Tibial artery (tissue), 4 donors: ENCODE results near the gene PPP4R4.

ENCODE experiments used
- DNase-seq, 2 donors: peaks; one replicate each; pipeline ENCODE4 v3.0.0-alpha.2; 2019
- H3K27ac ChIP-seq, 2 donors: fragments of 200-600 bp; sonication (generic) in 1 of 2; 1 replicate in 1 of 2; 2 replicates in 1 of 2; pipeline ENCODE4 v1.5.1; 2018 to 2019; ENCODE audit warnings: mild to moderate bottlenecking in 1 of 2
- H3K27me3 ChIP-seq, 2 donors: fragments of 200-600 bp; sonication (generic) in 1 of 2; one replicate each; pipeline versions ENCODE4 v1.5.1 to v1.6.0; 2016 to 2019
- H3K36me3 ChIP-seq, 3 donors: fragments of 200-600 bp; sonication (generic) in 2 of 3; one replicate each; pipeline ENCODE4 v1.5.1; 2016 to 2019; ENCODE audit warnings: mild to moderate bottlenecking in 2 of 3
- H3K4me1 ChIP-seq, 4 donors: fragments of 200-600 bp; sonication (generic) in 2 of 4; 1 replicate in 3 of 4; 2 replicates in 1 of 4; pipeline ENCODE4 v1.5.1; 2016 to 2019
- H3K4me3 ChIP-seq, 2 donors: fragments of 200-600 bp; sonication (generic) in 1 of 2; 1 replicate in 1 of 2; 2 replicates in 1 of 2; pipeline ENCODE4 v1.5.1; 2018 to 2019; ENCODE audit warnings: mild to moderate bottlenecking in 2 of 2
- H3K9me3 ChIP-seq, 3 donors: fragments of 200-600 bp; sonication (generic) in 1 of 3; one replicate each; pipeline ENCODE4 v1.5.1; 2016 to 2019
- intact Hi-C: fragments of 100-400 bp; cut with DNase I; formaldehyde crosslinking; loops from one replicate; pipeline ENCODE4 v1.15.0; 2023; ENCODE audit warnings: low total_unique reads
- TF ChIP-seq, protein P1 (sequence below), 2 experiments: fragments of 200-600 bp in 1 of 2; fragments of 450-650 bp in 1 of 2; IDR thresholded peaks; one replicate each; pipeline ENCODE4 v1.5.1; 2017 to 2019; ENCODE audit warnings: antibody characterized with exemption in 2 of 2, mild to moderate bottlenecking in 1 of 2, moderate library complexity in 1 of 2

PPP4R4 gene

DNA sequence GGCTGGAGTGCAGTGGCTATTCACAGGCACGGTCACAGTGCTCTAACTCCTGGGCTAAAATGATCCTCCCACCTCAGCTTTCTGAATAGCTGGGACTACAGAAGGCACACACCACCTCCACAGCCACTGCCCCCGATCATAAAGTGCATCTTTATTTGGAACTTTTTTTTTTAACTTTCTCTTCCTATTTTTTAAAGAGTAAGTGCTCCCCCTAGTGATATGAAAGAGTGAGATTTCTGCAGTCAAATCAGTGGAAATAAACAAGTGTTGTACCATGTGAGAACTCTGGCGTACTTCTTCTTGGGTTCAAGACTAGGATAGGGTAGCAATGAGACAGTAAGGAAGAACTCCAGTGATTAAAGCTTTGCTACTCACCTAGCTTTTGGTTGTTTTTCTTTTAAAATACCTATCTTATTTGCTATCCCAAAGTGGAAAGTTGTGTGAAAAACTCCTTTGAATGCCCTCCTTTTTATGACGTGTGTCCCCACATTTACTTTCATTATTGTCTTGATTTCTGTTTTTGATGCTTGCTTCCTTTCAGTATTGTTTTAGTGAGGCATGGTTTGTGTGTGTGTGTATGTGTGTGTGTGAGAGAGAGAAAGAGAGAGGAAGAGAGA, 6.6 kb downstream of the PPP4R4 start:
- no peak overlapping the region for H3K27ac ChIP-seq
- no peak for DNase-seq
- H3K4me1 ChIP-seq: no peaks in the 10 kb centered on the region
- TF ChIP-seq, protein P1, sequence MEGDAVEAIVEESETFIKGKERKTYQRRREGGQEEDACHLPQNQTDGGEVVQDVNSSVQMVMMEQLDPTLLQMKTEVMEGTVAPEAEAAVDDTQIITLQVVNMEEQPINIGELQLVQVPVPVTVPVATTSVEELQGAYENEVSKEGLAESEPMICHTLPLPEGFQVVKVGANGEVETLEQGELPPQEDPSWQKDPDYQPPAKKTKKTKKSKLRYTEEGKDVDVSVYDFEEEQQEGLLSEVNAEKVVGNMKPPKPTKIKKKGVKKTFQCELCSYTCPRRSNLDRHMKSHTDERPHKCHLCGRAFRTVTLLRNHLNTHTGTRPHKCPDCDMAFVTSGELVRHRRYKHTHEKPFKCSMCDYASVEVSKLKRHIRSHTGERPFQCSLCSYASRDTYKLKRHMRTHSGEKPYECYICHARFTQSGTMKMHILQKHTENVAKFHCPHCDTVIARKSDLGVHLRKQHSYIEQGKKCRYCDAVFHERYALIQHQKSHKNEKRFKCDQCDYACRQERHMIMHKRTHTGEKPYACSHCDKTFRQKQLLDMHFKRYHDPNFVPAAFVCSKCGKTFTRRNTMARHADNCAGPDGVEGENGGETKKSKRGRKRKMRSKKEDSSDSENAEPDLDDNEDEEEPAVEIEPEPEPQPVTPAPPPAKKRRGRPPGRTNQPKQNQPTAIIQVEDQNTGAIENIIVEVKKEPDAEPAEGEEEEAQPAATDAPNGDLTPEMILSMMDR (IDR thresholded peaks at IDR 0.05): peak; percentile 50 to 51
- peaks cover 2 to 39% of the 10 kb centered on the region in 2 donors for H3K27me3 ChIP-seq
- no peak overlapping the region for H3K4me3 ChIP-seq
- intact Hi-C loops: loop anchor here (5.0 kb wide), 1 partner anchor 143 kb away; no protein-coding TSS in a partner anchor
- H3K9me3 ChIP-seq: no peaks in the 10 kb centered on the region
- H3K36me3 ChIP-seq: no peaks in the 10 kb centered on the region

DNA sequence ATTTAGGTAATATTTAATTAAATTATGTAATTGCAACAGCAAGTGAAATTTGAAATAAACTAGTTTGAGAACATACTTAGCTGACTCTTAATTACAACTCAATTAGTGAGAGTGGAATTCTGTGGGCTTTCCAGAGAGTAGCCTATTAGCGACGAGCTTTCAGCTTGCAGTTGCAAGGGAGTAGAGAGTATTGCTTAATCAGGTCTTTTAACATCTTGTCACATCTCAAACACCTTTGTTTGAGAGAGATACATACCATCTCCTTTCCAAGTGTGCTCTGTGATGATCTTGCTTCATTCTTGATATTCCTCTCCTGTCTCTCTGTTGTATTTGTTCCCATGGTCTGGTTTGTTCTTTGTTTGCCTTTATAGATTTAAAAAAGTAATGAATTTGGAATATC, 7.7 kb downstream of the PPP4R4 start:
- Histone ChIP-seq H3K4me1 (no peaks in the 10 kb centered on the region), H3K9me3 (no peaks in the 10 kb centered on the region), H3K36me3 (no peaks in the 10 kb centered on the region), H3K27ac (no peak overlapping the region), H3K4me3 (no peak overlapping the region), H3K27me3 (peaks cover 0 to 39% of the 10 kb centered on the region in 2 donors)
- intact Hi-C loops: loop anchor here (5.0 kb wide), 1 partner anchor 145 kb away; no protein-coding TSS in a partner anchor
- DNase-seq: no peak
- TF ChIP-seq, protein P1 (IDR thresholded peaks at IDR 0.05): no peak

DNA sequence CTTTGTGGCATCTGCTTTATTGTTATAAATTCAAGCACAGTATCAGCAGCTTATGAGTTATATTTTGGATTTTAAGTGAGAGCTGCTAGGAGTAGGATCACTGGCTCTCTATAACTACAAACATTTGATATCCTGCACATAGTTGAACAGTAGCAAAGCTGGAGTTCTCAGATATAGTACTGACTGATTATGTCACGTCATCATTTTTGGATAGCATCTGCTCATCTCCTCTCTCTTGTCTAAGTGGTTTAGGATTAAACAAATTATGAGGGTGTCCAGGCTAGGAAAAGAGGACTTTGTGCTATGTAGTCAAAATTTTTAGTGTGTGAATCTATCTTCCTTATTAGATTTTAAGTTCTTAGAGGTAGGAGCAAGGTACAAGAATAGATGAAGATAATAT, 18.4 kb downstream of the PPP4R4 start:
- no peaks in the 10 kb centered on the region for H3K36me3 ChIP-seq
- H3K27me3 ChIP-seq: peaks cover 0 to 23% of the 10 kb centered on the region in 2 donors
- TF ChIP-seq, protein P1 (IDR thresholded peaks at IDR 0.05): no peak
- no peaks in the 10 kb centered on the region for H3K4me1 ChIP-seq
- H3K27ac ChIP-seq: no peak overlapping the region
- DNase-seq: no peak
- H3K9me3 ChIP-seq: peaks cover 0 to 12% (median 0%) of the 10 kb centered on the region in 3 donors
- intact Hi-C loops: no loop called here
- H3K4me3 ChIP-seq: no peak overlapping the region

DNA sequence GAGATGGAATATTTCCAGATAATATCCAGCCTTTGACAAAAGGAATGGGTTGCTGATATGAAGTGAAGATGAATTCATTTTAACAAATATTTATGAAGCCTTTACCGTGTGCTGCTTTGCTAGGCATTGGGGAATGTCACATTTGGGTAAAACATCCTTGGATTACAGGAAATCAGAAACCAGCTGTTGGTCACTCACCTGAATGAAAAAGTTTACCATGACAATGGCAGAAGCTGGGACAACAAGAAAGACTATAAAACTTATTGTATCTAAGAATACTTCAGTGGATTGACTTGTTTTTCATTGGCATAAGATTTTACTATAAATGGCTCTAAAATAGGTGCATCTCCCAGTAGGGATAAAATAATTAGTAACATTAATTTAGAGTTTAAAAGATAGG, 19.7 kb downstream of the PPP4R4 start:
- intact Hi-C loops: no loop called here
- H3K27me3 ChIP-seq: peaks cover 0 to 13% of the 10 kb centered on the region in 2 donors
- no peaks in the 10 kb centered on the region for H3K4me1 ChIP-seq
- TF ChIP-seq, protein P1 (IDR thresholded peaks at IDR 0.05): no peak
- H3K9me3 ChIP-seq: peaks cover 0 to 12% (median 0%) of the 10 kb centered on the region in 3 donors
- no peaks in the 10 kb centered on the region for H3K36me3 ChIP-seq
- no peak overlapping the region for H3K4me3 ChIP-seq
- DNase-seq: no peak
- no peak overlapping the region for H3K27ac ChIP-seq

DNA sequence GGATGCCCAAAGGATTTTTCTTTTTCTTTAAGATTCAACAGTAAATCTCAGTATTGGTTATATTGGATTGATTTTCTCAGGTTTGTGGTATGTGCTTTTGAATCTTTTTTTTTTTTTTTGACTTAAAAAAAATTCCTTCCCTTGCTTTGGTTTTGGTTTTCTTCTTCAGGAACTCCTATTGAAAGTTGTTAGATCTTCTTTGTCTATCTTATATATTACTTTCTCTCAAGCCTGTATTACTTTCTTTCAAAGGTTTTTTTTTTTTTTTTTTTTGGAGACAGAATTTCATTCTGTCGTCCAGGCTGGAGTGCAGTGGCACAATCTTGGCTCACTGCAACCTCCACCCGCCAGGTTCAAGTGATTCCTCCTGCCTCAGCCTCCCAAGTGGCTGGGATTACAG, 21.9 kb downstream of the PPP4R4 start:
- H3K4me3 ChIP-seq: no peak overlapping the region
- DNase-seq: no peak
- H3K27ac ChIP-seq: no peak overlapping the region
- H3K9me3 ChIP-seq: peaks cover 0 to 17% (median 4%) of the 10 kb centered on the region in 3 donors
- intact Hi-C loops: no loop called here
- peaks cover 0 to 7% of the 10 kb centered on the region in 2 donors for H3K27me3 ChIP-seq
- H3K4me1 ChIP-seq: no peaks in the 10 kb centered on the region
- TF ChIP-seq, protein P1 (IDR thresholded peaks at IDR 0.05): no peak
- H3K36me3 ChIP-seq: no peaks in the 10 kb centered on the region
